ENCODE results near the gene GPBP1L1.

The GPBP1L1 gene

GRCh38 chr1:45640293-45640692, 46.0 kb downstream of the GPBP1L1 start:
- no peak for TF ChIP-seq CTCF (IDR thresholded peaks at IDR 0.05; ENCODE audit: low read depth, low read length, missing control alignments)
- no peak overlapping the region for H3K4me3 ChIP-seq (ENCODE audit: low read depth, low read length)
- DNase-seq (ENCODE audit: low read depth): no peak

GRCh38 chr1:45635211-45635610, 51.1 kb downstream of the GPBP1L1 start:
- H3K4me3 ChIP-seq (ENCODE audit: low read depth, low read length): no peak overlapping the region
- no peak for TF ChIP-seq CTCF (IDR thresholded peaks at IDR 0.05; ENCODE audit: low read depth, low read length, missing control alignments)
- DNase-seq (ENCODE audit: low read depth): no peak

- no peak for TF ChIP-seq CTCF (IDR thresholded peaks at IDR 0.05; ENCODE audit: low read depth, low read length, missing control alignments)
- no peak for DNase-seq (ENCODE audit: low read depth)
- no peak overlapping the region for H3K4me3 ChIP-seq (ENCODE audit: low read depth, low read length)
These were observed 55.9 kb downstream of the GPBP1L1 start for GRCh38 chr1:45630429-45630828.

GRCh38 chr1:45629035-45629434, 57.3 kb downstream of the GPBP1L1 start:
- TF ChIP-seq CTCF (IDR thresholded peaks at IDR 0.05; ENCODE audit: low read depth, low read length, missing control alignments): no peak
- DNase-seq (ENCODE audit: low read depth): no peak
- no peak overlapping the region for H3K4me3 ChIP-seq (ENCODE audit: low read depth, low read length)

- DNase-seq (ENCODE audit: low read depth): no peak
- TF ChIP-seq CTCF (IDR thresholded peaks at IDR 0.05; ENCODE audit: low read depth, low read length, missing control alignments): no peak
- H3K4me3 ChIP-seq (ENCODE audit: low read depth, low read length): no peak within 1 kb of the TSS
These were observed 62.4 kb downstream of the GPBP1L1 start, which contains the start of gene CCDC17 for GRCh38 chr1:45623972-45624371. Gene CCDC17, minus strand, starts transcription at chr1:45624054. Its CDS starts 145 bp downstream, at chr1:45623909.

- TF ChIP-seq CTCF (IDR thresholded peaks at IDR 0.05; ENCODE audit: low read depth, low read length, missing control alignments): no peak
- no peak overlapping the region for H3K4me3 ChIP-seq (ENCODE audit: low read depth, low read length)
- DNase-seq (ENCODE audit: low read depth): no peak
These were observed 63.6 kb downstream of the GPBP1L1 start for GRCh38 chr1:45622524-45623394.

Data from GM12864 (cell line).